AG04450 (cell line): Measurements from ENCODE around the gene NUBP1. TPM values are rescaled to one million over a fixed set of nuclear protein-coding genes. Genes with fewer than 3 reads are reported as not detected.
"Not testable (repeated sequence)": the region's sequence is repeated elsewhere in the genome, so short reads cannot be mapped to it uniquely, and the experiment has no call there.

Experiments
- CTCF ChIA-PET: fragments of 300-600, 350-600 bp; formaldehyde crosslinking; extraction: SDS; loops from one replicate; lab custom pipeline; 2022; ENCODE audit warnings: antibody characterized with exemption, inconsistent platforms; lab: Charles Lee
- POLR2A ChIA-PET: fragments of 350-600 bp; formaldehyde crosslinking; extraction: SDS; loops from one replicate; lab custom pipeline; 2021; ENCODE audit warnings: antibody characterized with exemption, inconsistent platforms; lab: Yijun Ruan, JAX
- DNase-seq: peaks from one replicate; pipeline ENCODE4 v3.0.0-alpha.2; 2011; ENCODE audit warnings: low read depth, low spot score
- H3K27ac ChIP-seq: one replicate; pipeline ENCODE4 v1.5.1; 2012; ENCODE audit warnings: low read depth, low read length, control low read depth
- H3K27me3 ChIP-seq: one replicate; pipeline ENCODE4 v1.6.0; 2012; ENCODE audit warnings: low read length; ENCODE audit not compliant: control insufficient read depth, insufficient read depth
- H3K4me3 ChIP-seq: 2 replicates; pipeline ENCODE4 v1.5.1; 2011; ENCODE audit warnings: mild to moderate bottlenecking, low read depth, low read length, control low read depth
- H3K9me3 ChIP-seq: 2 replicates; pipeline ENCODE4 v1.5.1; 2012; ENCODE audit warnings: low read length; ENCODE audit not compliant: control insufficient read depth, insufficient read depth
- CTCF ChIP-seq: IDR thresholded peaks from 2 replicates; pipeline ENCODE4 v1.5.1; 2011; ENCODE audit warnings: low read depth, low read length, control low read depth, inconsistent platforms
- polyA plus RNA-seq: library from polyadenylated mRNA; depleted of rRNA; stranded (reverse); fragments of >200 nt; gene quantifications from 2 replicates; pipeline ENCODE4 v1.2.3, GENCODE V29; 2011

The NUBP1 gene
- polyA plus RNA-seq, 1 experiment: 23.0 TPM

- no peaks in the 10 kb centered on the region for H3K9me3 ChIP-seq
- no peak overlapping the region for H3K27ac ChIP-seq
- ChIA-PET CTCF (no interaction called here), POLR2A (no interaction called here)
- no peak overlapping the region for H3K4me3 ChIP-seq
- DNase-seq: no peak
- H3K27me3 ChIP-seq: no peaks in the 10 kb centered on the region
- TF ChIP-seq CTCF: no peak
These were observed 37.0 kb downstream of the NUBP1 start for GRCh38 chr16:10780628-10781027.

- ChIA-PET CTCF (interaction anchor here (1.0 kb wide), 1 partner anchor 136 kb away, joined by 3 read pairs; no protein-coding TSS in a partner anchor), POLR2A (no interaction called here)
- TF ChIP-seq CTCF: no peak
- no peak for DNase-seq
- Histone ChIP-seq H3K9me3 (no peaks in the 10 kb centered on the region), H3K27ac (no peak overlapping the region), H3K4me3 (no peak overlapping the region), H3K27me3 (peaks cover 5% of the 10 kb centered on the region)
These were observed 39.0 kb downstream of the NUBP1 start for GRCh38 chr16:10782628-10783027.

GRCh38 chr16:10787304-10787703 lies 43.7 kb downstream of the NUBP1 start:
- Histone ChIP-seq H3K4me3 (no peak overlapping the region), H3K27me3 (peaks cover 8% of the 10 kb centered on the region), H3K27ac (no peak overlapping the region), H3K9me3 (no peaks in the 10 kb centered on the region)
- no peak for TF ChIP-seq CTCF
- no peak for DNase-seq
- CTCF ChIA-PET: interaction anchor here (0.6 kb wide), 1 partner anchor 553 kb away, joined by 5 read pairs; no protein-coding TSS in a partner anchor
- POLR2A ChIA-PET: no interaction called here

- POLR2A ChIA-PET, CTCF ChIA-PET, H3K9me3 ChIP-seq, DNase-seq, H3K27ac ChIP-seq, H3K4me3 ChIP-seq, H3K27me3 ChIP-seq: not testable (repeated sequence)
These were observed 45.0 kb downstream of the NUBP1 start for GRCh38 chr16:10788630-10789029.

GRCh38 chr16:10791048-10791447 lies 47.4 kb downstream of the NUBP1 start:
- peaks cover 8% of the 10 kb centered on the region for H3K27me3 ChIP-seq
- no peak overlapping the region for H3K27ac ChIP-seq
- TF ChIP-seq CTCF: no peak
- POLR2A ChIA-PET: no interaction called here
- DNase-seq: no peak
- H3K4me3 ChIP-seq: no peak overlapping the region
- no peaks in the 10 kb centered on the region for H3K9me3 ChIP-seq
- CTCF ChIA-PET: no interaction called here

GRCh38 chr16:10799736-10800135 lies 56.1 kb downstream of the NUBP1 start:
- CTCF ChIA-PET: no interaction called here
- H3K27ac ChIP-seq: no peak overlapping the region
- no peaks in the 10 kb centered on the region for H3K27me3 ChIP-seq
- H3K4me3 ChIP-seq: no peak overlapping the region
- no peak for DNase-seq
- no peak for TF ChIP-seq CTCF
- H3K9me3 ChIP-seq: no peaks in the 10 kb centered on the region
- POLR2A ChIA-PET: no interaction called here
